ENCODE data around the gene TMEM243.

GRCh38 chr7:87159538-87159937, 60.0 kb downstream of the TMEM243 start:
- TF ChIP-seq POLR2A (IDR thresholded peaks at IDR 0.05; ENCODE audit: low read depth, low read length), result no peak
- TF ChIP-seq SPI1 (IDR thresholded peaks at IDR 0.05; ENCODE audit: low read depth, low read length), result no peak
- no peak for TF ChIP-seq POLR2AphosphoS5 (IDR thresholded peaks at IDR 0.05; ENCODE audit: low read depth, low read length)
- no peak for TF ChIP-seq TAF1 (IDR thresholded peaks at IDR 0.05; ENCODE audit: low read depth, low read length)
- TF ChIP-seq POU2F2 (IDR thresholded peaks at IDR 0.05; ENCODE audit: low read depth, low read length), result no peak
